Measurements from ENCODE around the gene GDNF.

Gene GDNF

GRCh38 chr5:37769108-37769507, 70.7 kb downstream of the GDNF start:
- no peak for TF ChIP-seq LEF1 (IDR thresholded peaks at IDR 0.05; ENCODE audit: borderline replicate concordance)
- DNase-seq (ENCODE audit: extremely low spot score), result no peak
- POLR2A ChIA-PET, result no interaction called here
- CTCF ChIA-PET, result no interaction called here

- POLR2A ChIA-PET, result no interaction called here
- CTCF ChIA-PET, result no interaction called here
- no peak for DNase-seq (ENCODE audit: extremely low spot score)
- TF ChIP-seq L3MBTL2 (conservative IDR thresholded peaks at IDR 0.05) (no peak), ZNF384 (IDR thresholded peaks at IDR 0.05) (no peak)
These were observed 71.5 kb downstream of the GDNF start for GRCh38 chr5:37768371-37768770.

- CTCF ChIA-PET, result no interaction called here
- no peak for DNase-seq (ENCODE audit: extremely low spot score)
- POLR2A ChIA-PET, result no interaction called here
- TF ChIP-seq FOXA1 (IDR thresholded peaks at IDR 0.05) (no peak), NFRKB (IDR thresholded peaks at IDR 0.05) (no peak), PKNOX1 (IDR thresholded peaks at IDR 0.05) (no peak), FOXM1 (IDR thresholded peaks at IDR 0.05; ENCODE audit: borderline replicate concordance) (no peak), L3MBTL2 (conservative IDR thresholded peaks at IDR 0.05) (no peak), CTBP1 (IDR thresholded peaks at IDR 0.05; ENCODE audit: borderline replicate concordance) (no peak), LEF1 (IDR thresholded peaks at IDR 0.05; ENCODE audit: borderline replicate concordance) (no peak), ARNT (IDR thresholded peaks at IDR 0.05) (no peak), SUZ12 (IDR thresholded peaks at IDR 0.05) (no peak), ZNF384 (IDR thresholded peaks at IDR 0.05) (no peak), TARDBP (IDR thresholded peaks at IDR 0.05) (no peak), ELF4 (IDR thresholded peaks at IDR 0.05) (no peak), HDGF (IDR thresholded peaks at IDR 0.05; ENCODE audit: borderline replicate concordance) (no peak), BHLHE40 (IDR thresholded peaks at IDR 0.05; ENCODE audit: borderline replicate concordance) (no peak), FOXK2 (IDR thresholded peaks at IDR 0.05) (no peak), SP1 (IDR thresholded peaks at IDR 0.05) (no peak)
These were observed 71.9 kb downstream of the GDNF start for GRCh38 chr5:37767961-37768360.

- TF ChIP-seq FOXA1 (IDR thresholded peaks at IDR 0.05) (no peak), PKNOX1 (IDR thresholded peaks at IDR 0.05) (no peak), SUZ12 (IDR thresholded peaks at IDR 0.05) (no peak), HDGF (IDR thresholded peaks at IDR 0.05; ENCODE audit: borderline replicate concordance) (no peak), LEF1 (IDR thresholded peaks at IDR 0.05; ENCODE audit: borderline replicate concordance) (no peak)
- ChIA-PET POLR2A (no interaction called here), CTCF (no interaction called here)
These were observed 72.6 kb downstream of the GDNF start for GRCh38 chr5:37767251-37767650.

More at GRCh38 chr5:37767251-37767650, 72.6 kb downstream of the GDNF start:
- no peak for DNase-seq (ENCODE audit: extremely low spot score)
